Natural killer cell (primary cell): ENCODE data around the gene PON3. TPM values are rescaled to one million over a fixed set of nuclear protein-coding genes. Genes with fewer than 3 reads are reported as not detected.

Source experiments
- ATAC-seq, 3 donors: fragments of 150-1000 bp in 2 of 3; fragments of 200-7000 bp in 1 of 3; cut with Tn5 transposase; 1 replicate in 1 of 3; 2 replicates in 2 of 3; pipeline ENCODE4 v1.10.0; 2021; ENCODE audit warnings: mild to moderate bottlenecking in 2 of 3, moderate library complexity in 2 of 3
- DNase-seq, 2 donors: peaks; one replicate each; pipeline versions ENCODE4 v3.0.0 to v3.0.0-alpha.2; 2013 to 2021; ENCODE audit warnings: mixed read lengths in 1 of 2
- H3K27ac ChIP-seq: one replicate; pipeline ENCODE4 v1.5.1; 2013; ENCODE audit warnings: mild to moderate bottlenecking, low read length
- H3K27me3 ChIP-seq: one replicate; pipeline ENCODE4 v1.6.1; 2013; ENCODE audit warnings: low read length; ENCODE audit not compliant: control insufficient read depth, insufficient read depth
- H3K36me3 ChIP-seq: one replicate; pipeline ENCODE4 v1.6.1; 2013; ENCODE audit warnings: low read length; ENCODE audit not compliant: control insufficient read depth, insufficient read depth
- H3K4me1 ChIP-seq: one replicate; pipeline ENCODE4 v1.6.1; 2013; ENCODE audit warnings: low read length; ENCODE audit not compliant: control insufficient read depth, insufficient read depth
- H3K4me3 ChIP-seq: one replicate; pipeline ENCODE4 v1.5.1; 2013; ENCODE audit warnings: low read length
- H3K9me3 ChIP-seq: one replicate; pipeline ENCODE4 v1.6.1; 2013; ENCODE audit warnings: low read length; ENCODE audit not compliant: control insufficient read depth, insufficient read depth
- H3K27ac Mint-ChIP-seq, 2 donors: one replicate each; pipeline ENCODE4 v1.8.0; 2022; ENCODE audit warnings: mild to moderate bottlenecking in 2 of 2, mixed read lengths in 2 of 2, moderate library complexity in 1 of 2
- H3K27me3 Mint-ChIP-seq, 2 donors: one replicate each; pipeline ENCODE4 v1.8.0; 2022; ENCODE audit warnings: low read depth in 2 of 2, mixed read lengths in 2 of 2
- H3K36me3 Mint-ChIP-seq: one replicate; pipeline ENCODE4 v1.8.0; 2022; ENCODE audit warnings: mixed read lengths
- H3K4me1 Mint-ChIP-seq, 2 donors: one replicate each; pipeline ENCODE4 v1.8.0; 2022; ENCODE audit warnings: mixed read lengths in 2 of 2
- H3K4me3 Mint-ChIP-seq: one replicate; pipeline ENCODE4 v1.8.0; 2022; ENCODE audit warnings: mild to moderate bottlenecking, moderate library complexity, mixed read lengths
- H3K9me3 Mint-ChIP-seq, 2 donors: one replicate each; pipeline ENCODE4 v1.8.0; 2022; ENCODE audit warnings: mixed read lengths in 2 of 2
- CTCF ChIP-seq: fragments of 200-600 bp; IDR thresholded peaks from one replicate; pipeline ENCODE4 v1.8.0; 2022; ENCODE audit warnings: antibody characterized with exemption
- WGBS: methylation state at CpG from one replicate; pipeline ENCODE4 v1.1.7; 2013; ENCODE audit warnings: missing lambda C conversion rate; ENCODE audit not compliant: insufficient coverage; 5-methylcytosine and 5-hydroxymethylcytosine counted together
- intact Hi-C: fragments of 100-400 bp; cut with micrococcal nuclease; formaldehyde crosslinking; loops from one replicate; pipeline ENCODE4 v1.14.2; 2022
- total RNA-seq, 4 donors: library from RNA; stranded (reverse); fragments of 120-200 nt in 1 of 4; gene quantifications; one replicate each; pipeline versions ENCODE4 v1.2.3 to v1.2.4, GENCODE V29; 2013 to 2022

Gene PON3
- total RNA-seq, 3 donors from 2014 or later (not counting 1 experiment from before 2014, with no cell fraction given), result not detected

DNA sequence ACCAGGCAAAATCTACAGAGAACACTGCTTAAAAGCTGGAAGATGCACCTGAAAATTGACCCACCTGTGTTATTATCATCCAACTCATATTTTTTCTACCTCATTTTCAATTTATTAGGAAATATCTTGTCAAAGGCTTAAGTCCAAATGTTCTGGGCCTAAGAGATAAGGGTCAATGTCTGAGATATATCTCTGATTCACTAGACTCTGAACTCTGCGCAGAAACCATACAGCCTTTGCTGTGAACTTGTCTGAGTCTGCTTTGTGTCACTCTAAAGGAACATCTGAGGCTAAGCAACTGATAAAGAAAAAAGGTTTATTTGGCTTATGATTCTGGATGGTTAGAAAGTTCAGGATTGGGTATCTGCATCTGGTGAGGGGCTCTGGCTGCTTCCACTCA, 75.5 kb downstream of the PON3 start:
- Histone ChIP-seq H3K4me1 (no peaks in the 10 kb centered on the region), H3K27me3 (peaks cover 8% of the 10 kb centered on the region), H3K27ac (no peak overlapping the region), H3K4me3 (no peak overlapping the region), H3K9me3 (no peaks in the 10 kb centered on the region), H3K36me3 (no peaks in the 10 kb centered on the region)
- no peaks in the 10 kb centered on the region for H3K4me1 Mint-ChIP-seq
- intact Hi-C loops, result no loop called here
- TF ChIP-seq CTCF, result no peak
- H3K27me3 Mint-ChIP-seq, result peaks cover 7 to 9% of the 10 kb centered on the region in 2 donors
- no peak overlapping the region for H3K4me3 Mint-ChIP-seq
- H3K27ac Mint-ChIP-seq, result no peak overlapping the region
- DNase-seq (no peak), ATAC-seq (no peak)
- WGBS, result 100% methylated on average over 1 of the region's 1 CpG
- H3K36me3 Mint-ChIP-seq, result no peaks in the 10 kb centered on the region
- H3K9me3 Mint-ChIP-seq, result no peaks in the 10 kb centered on the region

GRCh38 chr7:95319570-95319969, 76.6 kb downstream of the PON3 start:
- intact Hi-C loops, result no loop called here
- Histone ChIP-seq H3K27ac (no peak overlapping the region), H3K9me3 (no peaks in the 10 kb centered on the region), H3K27me3 (peaks cover 4% of the 10 kb centered on the region), H3K36me3 (no peaks in the 10 kb centered on the region), H3K4me3 (no peak overlapping the region), H3K4me1 (no peaks in the 10 kb centered on the region)
- Mint-ChIP-seq H3K4me3 (no peak overlapping the region), H3K4me1 (no peaks in the 10 kb centered on the region), H3K36me3 (no peaks in the 10 kb centered on the region), H3K27me3 (peaks cover 0 to 2% of the 10 kb centered on the region in 2 donors), H3K9me3 (no peaks in the 10 kb centered on the region), H3K27ac (no peak overlapping the region)
- no peak for TF ChIP-seq CTCF
- WGBS, result no CpG with 5 or more reads among the region's 1 CpG
- ATAC-seq (no peak), DNase-seq (no peak)

- intact Hi-C loops, result no loop called here
These were observed 77.6 kb downstream of the PON3 start for GRCh38 chr7:95318501-95319100.

More at GRCh38 chr7:95318501-95319100, 77.6 kb downstream of the PON3 start:
- Mint-ChIP-seq H3K9me3 (no peaks in the 10 kb centered on the region), H3K4me1 (no peaks in the 10 kb centered on the region), H3K27me3 (peaks cover 0 to 9% of the 10 kb centered on the region in 2 donors), H3K4me3 (no peak overlapping the region), H3K36me3 (no peaks in the 10 kb centered on the region), H3K27ac (no peak overlapping the region)
- TF ChIP-seq CTCF, result no peak
- DNase-seq (no peak), ATAC-seq (no peak)
- Histone ChIP-seq H3K4me3 (no peak overlapping the region), H3K27ac (no peak overlapping the region), H3K4me1 (no peaks in the 10 kb centered on the region), H3K9me3 (no peaks in the 10 kb centered on the region), H3K36me3 (no peaks in the 10 kb centered on the region), H3K27me3 (no peaks in the 10 kb centered on the region)
- WGBS, result 98% methylated on average over 5 of the region's 8 CpGs
